Glutamatergic neuron (in vitro differentiated cells): Measurements from ENCODE around the gene ACAP2. TPM values are rescaled to one million over a fixed set of nuclear protein-coding genes. Genes with fewer than 3 reads are reported as not detected.
"Not testable (repeated sequence)": the region's sequence is repeated elsewhere in the genome, so short reads cannot be mapped to it uniquely, and the experiment has no call there.

Source experiments
- DNase-seq: peaks from one replicate; pipeline ENCODE4 v3.0.0; 2022
- H3K27ac Mint-ChIP-seq: one replicate; pipeline ENCODE4 v1.8.0; 2020; ENCODE audit warnings: mild to moderate bottlenecking, mixed read lengths, inconsistent platforms; ENCODE audit not compliant: unreplicated experiment
- H3K27me3 Mint-ChIP-seq: one replicate; pipeline ENCODE4 v1.8.0; 2020; ENCODE audit warnings: mild to moderate bottlenecking, moderate library complexity, mixed read lengths, inconsistent platforms; ENCODE audit not compliant: unreplicated experiment
- H3K36me3 Mint-ChIP-seq: one replicate; pipeline ENCODE4 v1.8.0; 2020; ENCODE audit warnings: mild to moderate bottlenecking, mixed read lengths, inconsistent platforms; ENCODE audit not compliant: unreplicated experiment
- H3K4me1 Mint-ChIP-seq: one replicate; pipeline ENCODE4 v1.8.0; 2020; ENCODE audit warnings: mild to moderate bottlenecking, low read depth, mixed read lengths, inconsistent platforms; ENCODE audit not compliant: unreplicated experiment
- H3K4me3 Mint-ChIP-seq: one replicate; pipeline ENCODE4 v1.8.0; 2020; ENCODE audit warnings: mild to moderate bottlenecking, mixed read lengths, inconsistent platforms; ENCODE audit not compliant: unreplicated experiment
- H3K9me3 Mint-ChIP-seq: one replicate; pipeline ENCODE4 v1.8.0; 2020; ENCODE audit warnings: mild to moderate bottlenecking, moderate library complexity, mixed read lengths, inconsistent platforms; ENCODE audit not compliant: unreplicated experiment
- total RNA-seq: library from RNA; stranded (reverse); fragmentation: NEBNext Ultra II Directional; extraction: Animal tissue kit (Norgen Biotek cat#: 25700); gene quantifications from one replicate; pipeline ENCODE4 v1.2.1, GENCODE V29; 2021; ENCODE audit not compliant: unreplicated experiment
- TF ChIP-seq, protein P1 (sequence below): fragments of 200-600 bp; sonication (generic); IDR thresholded peaks from one replicate; pipeline ENCODE4 v1.5.0; 2021; ENCODE audit not compliant: partially characterized antibody, unreplicated experiment

Gene ACAP2
- total RNA-seq, 1 donor from 2014 or later: 60.9 TPM

DNA sequence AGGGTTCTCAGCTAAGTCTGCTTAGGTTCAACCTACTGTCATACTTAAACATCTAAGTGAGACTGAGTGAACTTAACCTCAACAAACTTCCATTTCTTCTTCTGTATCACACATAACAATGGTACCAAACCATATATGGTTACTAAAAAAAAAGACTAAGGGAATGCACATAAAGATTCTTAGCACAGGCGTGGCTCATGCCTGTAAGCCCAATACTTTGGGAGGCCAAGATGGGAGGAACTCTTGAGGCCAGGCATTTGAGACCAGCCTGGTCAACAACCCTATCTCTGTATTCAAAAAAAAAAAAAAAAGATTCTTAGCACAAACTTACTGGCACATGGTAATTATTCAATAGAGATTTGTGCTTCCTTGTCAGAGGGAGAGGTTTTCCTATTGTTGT is 57.9 kb downstream of the ACAP2 start:
- no peaks in the 10 kb centered on the region for H3K36me3 Mint-ChIP-seq
- H3K9me3 Mint-ChIP-seq: no peaks in the 10 kb centered on the region
- no peak overlapping the region for H3K4me3 Mint-ChIP-seq
- no peaks in the 10 kb centered on the region for H3K27me3 Mint-ChIP-seq
- no peak overlapping the region for H3K27ac Mint-ChIP-seq
- H3K4me1 Mint-ChIP-seq: no peaks in the 10 kb centered on the region
- DNase-seq: no peak
- TF ChIP-seq, protein P1, sequence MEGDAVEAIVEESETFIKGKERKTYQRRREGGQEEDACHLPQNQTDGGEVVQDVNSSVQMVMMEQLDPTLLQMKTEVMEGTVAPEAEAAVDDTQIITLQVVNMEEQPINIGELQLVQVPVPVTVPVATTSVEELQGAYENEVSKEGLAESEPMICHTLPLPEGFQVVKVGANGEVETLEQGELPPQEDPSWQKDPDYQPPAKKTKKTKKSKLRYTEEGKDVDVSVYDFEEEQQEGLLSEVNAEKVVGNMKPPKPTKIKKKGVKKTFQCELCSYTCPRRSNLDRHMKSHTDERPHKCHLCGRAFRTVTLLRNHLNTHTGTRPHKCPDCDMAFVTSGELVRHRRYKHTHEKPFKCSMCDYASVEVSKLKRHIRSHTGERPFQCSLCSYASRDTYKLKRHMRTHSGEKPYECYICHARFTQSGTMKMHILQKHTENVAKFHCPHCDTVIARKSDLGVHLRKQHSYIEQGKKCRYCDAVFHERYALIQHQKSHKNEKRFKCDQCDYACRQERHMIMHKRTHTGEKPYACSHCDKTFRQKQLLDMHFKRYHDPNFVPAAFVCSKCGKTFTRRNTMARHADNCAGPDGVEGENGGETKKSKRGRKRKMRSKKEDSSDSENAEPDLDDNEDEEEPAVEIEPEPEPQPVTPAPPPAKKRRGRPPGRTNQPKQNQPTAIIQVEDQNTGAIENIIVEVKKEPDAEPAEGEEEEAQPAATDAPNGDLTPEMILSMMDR: no peak

DNA sequence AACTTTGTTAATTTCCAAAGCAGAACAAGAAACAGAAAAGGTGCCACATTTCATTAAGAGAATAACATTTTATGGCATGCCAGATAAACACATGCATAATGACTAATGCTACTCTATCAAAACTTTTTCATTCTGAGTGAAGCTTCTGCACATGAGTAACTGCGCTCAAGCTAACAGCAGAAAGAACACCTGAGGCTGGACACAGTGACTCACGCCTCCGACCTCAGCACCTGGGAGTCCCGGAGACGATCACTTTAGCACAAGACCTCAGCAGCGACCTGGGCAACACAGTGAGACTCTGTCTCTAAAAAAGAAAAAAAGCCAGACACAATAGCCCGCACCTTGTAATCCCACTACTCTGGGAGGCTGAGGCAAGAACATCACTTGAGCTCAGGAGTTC is 70.6 kb downstream of the ACAP2 start:
- no peak for DNase-seq
- no peak overlapping the region for H3K27ac Mint-ChIP-seq
- no peaks in the 10 kb centered on the region for H3K9me3 Mint-ChIP-seq
- no peak overlapping the region for H3K4me3 Mint-ChIP-seq
- H3K4me1 Mint-ChIP-seq: no peaks in the 10 kb centered on the region
- H3K27me3 Mint-ChIP-seq: peaks cover 3% of the 10 kb centered on the region
- TF ChIP-seq, protein P1: no peak
- H3K36me3 Mint-ChIP-seq: no peaks in the 10 kb centered on the region

DNA sequence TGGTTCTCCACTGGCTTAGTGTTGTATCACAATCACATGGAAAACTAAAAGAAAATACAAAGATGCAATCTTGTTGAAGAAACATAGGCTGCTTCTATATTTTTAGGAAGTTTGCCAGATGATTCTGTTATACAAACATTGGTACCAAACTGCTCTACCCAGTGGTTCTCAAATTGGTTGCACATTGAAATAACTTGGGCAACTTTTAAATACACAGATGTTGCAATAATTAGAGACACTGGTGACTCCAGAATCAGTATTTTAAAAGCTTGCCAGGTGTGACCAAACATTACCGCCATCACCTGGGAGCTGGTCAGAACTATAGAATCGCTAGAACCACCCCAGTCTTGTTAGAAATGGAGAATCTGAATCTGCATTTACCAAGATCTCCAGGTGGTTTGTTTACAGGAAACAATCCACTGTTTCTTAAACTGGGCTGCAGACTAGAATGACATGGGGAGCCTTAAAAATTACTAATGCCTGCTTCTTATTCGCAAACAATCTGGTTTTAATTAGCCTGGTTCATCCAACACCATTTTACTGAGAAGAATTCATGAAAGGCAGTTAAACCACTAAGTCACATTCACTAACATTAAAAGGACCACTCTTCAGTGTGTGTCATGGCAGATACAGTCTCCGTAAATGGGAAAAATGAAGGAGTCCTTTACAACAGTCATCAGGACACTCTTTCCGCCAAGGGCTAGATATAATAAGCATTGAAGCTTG is 76.5 kb downstream of the ACAP2 start:
- no peak overlapping the region for H3K4me3 Mint-ChIP-seq
- no peaks in the 10 kb centered on the region for H3K9me3 Mint-ChIP-seq
- peaks cover 3% of the 10 kb centered on the region for H3K27me3 Mint-ChIP-seq
- peaks cover 5% of the 10 kb centered on the region for H3K36me3 Mint-ChIP-seq
- TF ChIP-seq, protein P1: no peak
- DNase-seq: no peak
- no peaks in the 10 kb centered on the region for H3K4me1 Mint-ChIP-seq
- H3K27ac Mint-ChIP-seq: no peak overlapping the region

DNA sequence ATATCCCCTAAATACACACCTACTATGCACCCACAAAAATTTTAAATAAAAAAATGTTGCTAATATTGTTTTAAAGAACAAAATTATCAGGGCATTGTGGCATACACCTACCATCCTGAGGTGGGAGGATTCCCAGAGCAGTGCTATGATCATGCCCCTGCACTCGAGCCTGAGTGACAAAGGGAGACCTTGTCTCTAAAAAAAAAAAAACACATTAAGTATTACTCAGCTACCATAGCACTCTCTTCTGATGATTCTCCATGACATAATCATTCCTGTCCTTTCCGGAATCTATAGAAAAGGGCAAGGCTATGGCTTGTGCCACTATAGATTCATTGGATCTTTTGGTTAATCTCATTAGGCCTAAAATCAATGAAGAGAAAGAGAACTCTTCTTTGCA is 77.4 kb downstream of the ACAP2 start:
- H3K9me3 Mint-ChIP-seq: no peaks in the 10 kb centered on the region
- H3K27ac Mint-ChIP-seq: no peak overlapping the region
- H3K27me3 Mint-ChIP-seq: peaks cover 3% of the 10 kb centered on the region
- H3K36me3 Mint-ChIP-seq: peaks cover 5% of the 10 kb centered on the region
- H3K4me1 Mint-ChIP-seq: no peaks in the 10 kb centered on the region
- TF ChIP-seq, protein P1: no peak
- H3K4me3 Mint-ChIP-seq: no peak overlapping the region
- DNase-seq: no peak

DNA sequence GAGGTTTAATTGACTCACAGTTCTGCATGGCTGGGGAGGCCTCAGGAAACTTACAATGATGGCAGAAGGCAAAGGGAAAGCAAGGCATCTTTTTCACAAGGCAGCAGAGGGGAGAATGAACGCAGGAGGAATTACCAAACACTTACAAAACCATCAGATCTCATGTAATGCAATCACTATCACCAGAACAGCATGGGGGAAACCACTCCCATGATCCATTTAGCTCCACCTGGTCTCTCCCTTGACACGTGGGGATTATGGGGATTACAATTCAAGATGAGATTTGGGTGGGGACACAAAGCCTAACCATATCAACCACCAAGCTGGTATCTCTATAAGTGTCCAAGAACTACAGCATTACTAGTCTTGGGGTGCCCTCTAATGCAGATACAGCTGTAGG is 85.0 kb downstream of the ACAP2 start:
- not testable (repeated sequence) for H3K27ac Mint-ChIP-seq, H3K9me3 Mint-ChIP-seq

More for the DNA sequence above, 85.0 kb downstream of the ACAP2 start:
- not testable (repeated sequence) for H3K27me3 Mint-ChIP-seq, H3K4me3 Mint-ChIP-seq, H3K36me3 Mint-ChIP-seq, H3K4me1 Mint-ChIP-seq, DNase-seq
